GM13977 (cell line): Measurements from ENCODE around the gene CHRNE.

Experiments
- DNase-seq: peaks from one replicate; pipeline ENCODE4 v3.0.0; 2012; ENCODE audit warnings: low spot score
- CTCF ChIP-seq: IDR thresholded peaks from 2 replicates; pipeline ENCODE4 v1.5.1; 2012; ENCODE audit warnings: mild to moderate bottlenecking, control low read depth; ENCODE audit not compliant: insufficient read depth; ENCODE audit errors: extremely low read depth, missing control alignments
- in situ Hi-C: fragments of 300-500 bp; cut with MboI; formaldehyde crosslinking; loops from one replicate; pipeline ENCODE4 v1.12.0; 2022; ENCODE audit warnings: low sequenced_read_pairs, low pct_unique_long_range_greater_than_20kb, mixed read lengths, inconsistent platforms; ENCODE audit not compliant: unreplicated experiment

Gene CHRNE

GRCh38 chr17:4898351-4898750, 4.5 kb downstream of the CHRNE start:
- TF ChIP-seq CTCF, result no peak
- no peak for DNase-seq
- in situ Hi-C loops, result no loop called here

GRCh38 chr17:4897785-4898184, 5.1 kb downstream of the CHRNE start:
- no peak for DNase-seq
- in situ Hi-C loops, result no loop called here

DNA sequence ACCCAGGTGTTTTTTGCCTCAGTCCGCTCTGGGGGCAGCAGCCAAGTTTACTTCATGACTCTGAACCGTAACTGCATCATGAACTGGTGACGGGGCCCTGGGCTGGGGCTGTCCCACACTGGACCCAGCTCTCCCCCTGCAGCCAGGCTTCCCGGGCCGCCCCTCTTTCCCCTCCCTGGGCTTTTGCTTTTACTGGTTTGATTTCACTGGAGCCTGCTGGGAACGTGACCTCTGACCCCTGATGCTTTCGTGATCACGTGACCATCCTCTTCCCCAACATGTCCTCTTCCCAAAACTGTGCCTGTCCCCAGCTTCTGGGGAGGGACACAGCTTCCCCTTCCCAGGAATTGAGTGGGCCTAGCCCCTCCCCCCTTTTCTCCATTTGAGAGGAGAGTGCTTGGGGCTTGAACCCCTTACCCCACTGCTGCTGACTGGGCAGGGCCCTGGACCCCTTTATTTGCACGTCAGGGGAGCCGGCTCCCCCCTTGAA, 5.7 kb downstream of the CHRNE start:
- DNase-seq, result no peak
- no peak for TF ChIP-seq CTCF
- in situ Hi-C loops, result no loop called here

More at GRCh38 chr17:4897785-4898184, 5.1 kb downstream of the CHRNE start:
- TF ChIP-seq CTCF, result no peak

DNA sequence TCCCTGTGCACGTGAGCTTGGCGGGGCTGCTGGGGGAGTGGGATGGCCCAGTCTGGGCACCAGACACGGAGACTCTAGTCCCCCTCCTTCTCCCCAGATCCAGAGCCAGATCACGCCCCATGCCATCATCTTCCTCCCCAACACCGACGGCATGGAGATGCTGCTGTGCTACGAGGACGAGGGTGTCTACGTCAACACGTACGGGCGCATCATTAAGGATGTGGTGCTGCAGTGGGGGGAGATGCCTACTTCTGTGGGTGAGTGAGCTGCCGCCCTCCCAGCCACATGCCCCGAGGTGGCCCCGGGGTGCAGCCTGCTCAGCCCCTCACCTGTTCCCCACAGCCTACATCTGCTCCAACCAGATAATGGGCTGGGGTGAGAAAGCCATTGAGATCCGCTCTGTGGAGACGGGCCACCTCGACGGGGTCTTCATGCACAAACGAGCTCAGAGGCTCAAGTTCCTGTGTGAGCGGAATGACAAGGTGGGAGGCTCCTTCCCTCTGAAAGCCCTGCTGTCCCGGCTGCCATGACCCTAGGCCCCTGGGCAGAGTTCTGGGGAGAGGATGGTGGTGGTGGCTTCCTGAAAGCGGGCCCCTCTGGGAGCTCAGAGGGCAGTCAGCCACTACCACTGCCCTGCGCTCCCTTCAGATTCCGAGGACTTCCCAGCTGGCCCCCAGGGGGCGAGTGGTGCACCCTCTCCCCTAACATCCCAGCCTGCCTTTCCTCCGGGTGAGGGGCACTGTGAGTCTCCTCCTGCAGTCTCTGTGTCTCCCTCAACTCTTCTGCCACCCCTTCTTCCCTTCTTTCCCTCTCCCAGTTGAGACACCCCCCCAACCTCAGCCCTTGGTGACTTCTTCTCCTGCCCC, 6.3 kb downstream of the CHRNE start:
- in situ Hi-C loops, result no loop called here
- TF ChIP-seq CTCF, result no peak
- DNase-seq, result no peak

DNA sequence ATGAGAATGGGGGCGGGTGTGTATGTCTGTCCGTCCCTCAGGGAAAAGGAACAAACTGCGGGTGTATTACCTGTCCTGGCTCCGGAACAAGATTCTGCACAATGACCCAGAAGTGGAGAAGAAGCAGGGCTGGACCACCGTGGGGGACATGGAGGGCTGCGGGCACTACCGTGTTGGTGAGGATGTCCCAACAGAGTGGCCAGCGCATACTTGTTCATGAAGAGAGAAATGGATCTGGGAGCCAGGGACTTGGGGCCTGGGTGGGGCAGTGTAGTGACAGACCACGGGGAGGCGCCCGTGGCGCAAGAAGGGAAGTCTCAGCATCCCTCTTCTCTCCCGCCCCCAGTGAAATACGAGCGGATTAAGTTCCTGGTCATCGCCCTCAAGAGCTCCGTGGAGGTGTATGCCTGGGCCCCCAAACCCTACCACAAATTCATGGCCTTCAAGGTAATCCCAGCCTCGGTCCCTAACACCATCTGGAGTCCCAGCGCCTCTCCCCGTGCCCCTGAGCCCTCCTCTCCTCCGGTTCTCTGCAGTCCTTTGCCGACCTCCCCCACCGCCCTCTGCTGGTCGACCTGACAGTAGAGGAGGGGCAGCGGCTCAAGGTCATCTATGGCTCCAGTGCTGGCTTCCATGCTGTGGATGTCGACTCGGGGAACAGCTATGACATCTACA, 7.1 kb downstream of the CHRNE start:
- DNase-seq, result no peak
- in situ Hi-C loops, result no loop called here
- peak; percentile 5 for TF ChIP-seq CTCF

GRCh38 chr17:4895121-4895520, 7.8 kb downstream of the CHRNE start:
- no peak for DNase-seq
- in situ Hi-C loops, result no loop called here
- TF ChIP-seq CTCF, result no peak
